Gastroesophageal sphincter (tissue), 4 donors: Measurements from ENCODE around the gene L3MBTL4. TPM values are rescaled to one million over a fixed set of nuclear protein-coding genes. Genes with fewer than 3 reads are reported as not detected.

Source experiments
- ATAC-seq: fragments of 150-250 bp; one replicate; pipeline ENCODE4 v1.9.1; 2016; ENCODE audit warnings: mild to moderate bottlenecking, moderate library complexity
- H3K27ac ChIP-seq, 4 donors: fragments of 200-600 bp; sonication (generic) in 3 of 4; 1 replicate in 3 of 4; 2 replicates in 1 of 4; pipeline ENCODE4 v1.5.1; 2016 to 2019
- H3K27me3 ChIP-seq: fragments of 200-600 bp; sonication (generic); one replicate; pipeline ENCODE4 v1.5.1; 2019
- H3K36me3 ChIP-seq, 2 donors: fragments of 200-600 bp; sonication (generic); one replicate each; pipeline ENCODE4 v1.5.1; 2019; ENCODE audit warnings: control low read depth in 1 of 2
- H3K4me1 ChIP-seq, 3 donors: fragments of 200-600 bp; sonication (generic); 1 replicate in 2 of 3; 2 replicates in 1 of 3; pipeline ENCODE4 v1.5.1; 2016 to 2019; ENCODE audit warnings: control low read depth in 2 of 3
- H3K4me3 ChIP-seq, 2 donors: fragments of 200-600 bp; sonication (generic); one replicate each; pipeline ENCODE4 v1.5.1; 2019; ENCODE audit warnings: mild to moderate bottlenecking in 1 of 2, moderate library complexity in 1 of 2
- H3K9me3 ChIP-seq, 3 donors: fragments of 200-600 bp; sonication (generic); one replicate each; pipeline ENCODE4 v1.5.1; 2017 to 2019; ENCODE audit warnings: control low read depth in 2 of 3
- CTCF ChIP-seq, 4 experiments: fragments of 200-600 bp in 2 of 4; fragments of 450-650 bp in 2 of 4; sonication (generic) in 1 of 4; IDR thresholded peaks; one replicate each; pipeline ENCODE4 v1.5.1; 2017 to 2019; ENCODE audit warnings: antibody characterized with exemption in 4 of 4, mild to moderate bottlenecking in 2 of 4, moderate library complexity in 2 of 4
- EP300 ChIP-seq: sonication (generic); formaldehyde crosslinking; IDR thresholded peaks from one replicate; pipeline ENCODE4 v1.6.1; 2017; ENCODE audit warnings: antibody characterized with exemption, mild to moderate bottlenecking
- POLR2A ChIP-seq, 2 donors: fragments of 450-650 bp; IDR thresholded peaks; one replicate each; pipeline ENCODE4 v1.6.1; 2017; ENCODE audit warnings: antibody characterized with exemption in 2 of 2, mild to moderate bottlenecking in 2 of 2, moderate library complexity in 1 of 2
- POLR2AphosphoS5 ChIP-seq: sonication (generic); formaldehyde crosslinking; IDR thresholded peaks from one replicate; pipeline ENCODE4 v1.6.1; 2017; ENCODE audit warnings: antibody characterized with exemption
- WGBS, 2 donors: methylation state at CpG; one replicate each; pipeline ENCODE4 v1.1.5; 2018; ENCODE audit warnings: low coverage in 1 of 2; 5-methylcytosine and 5-hydroxymethylcytosine counted together
- total RNA-seq, 4 donors: library from RNA; depleted of rRNA; stranded (reverse); fragments of >200 nt; gene quantifications; one replicate each; pipeline ENCODE4 v1.1.0, GENCODE V29; 2016

The L3MBTL4 gene
- total RNA-seq, 4 donors from 2014 or later, result 0.46 to 8.1 (median 4.9) TPM

- Histone ChIP-seq H3K27ac (no peak overlapping the region), H3K9me3 (no peaks in the 10 kb centered on the region), H3K4me3 (no peak overlapping the region), H3K36me3 (no peaks in the 10 kb centered on the region), H3K27me3 (peaks cover 8% of the 10 kb centered on the region), H3K4me1 (no peaks in the 10 kb centered on the region)
- ATAC-seq, result no peak
- WGBS, 2 donors, result 77 to 97% methylated on average over 3 to 6 of the region's 7 CpGs
- TF ChIP-seq CTCF (IDR thresholded peaks at IDR 0.05) (no peak), POLR2A (IDR thresholded peaks at IDR 0.05) (no peak), POLR2AphosphoS5 (no peak), EP300 (no peak)
Observed at GRCh38 chr18:5939801-5940667, 474.7 kb downstream of the L3MBTL4 start.

GRCh38 chr18:5937795-5938194, 476.9 kb downstream of the L3MBTL4 start:
- peaks cover 15% of the 10 kb centered on the region for H3K27me3 ChIP-seq

GRCh38 chr18:5937121-5937520, 477.6 kb downstream of the L3MBTL4 start:
- Histone ChIP-seq H3K27me3 (peaks cover 15% of the 10 kb centered on the region), H3K4me1 (no peaks in the 10 kb centered on the region), H3K27ac (no peak overlapping the region), H3K9me3 (no peaks in the 10 kb centered on the region), H3K36me3 (no peaks in the 10 kb centered on the region), H3K4me3 (no peak overlapping the region)
- no peak for TF ChIP-seq CTCF (IDR thresholded peaks at IDR 0.05)
- no peak for TF ChIP-seq POLR2A (IDR thresholded peaks at IDR 0.05)
- TF ChIP-seq POLR2AphosphoS5, result no peak
- no peak for TF ChIP-seq EP300
- ATAC-seq, result no peak
- WGBS, 2 donors, result 89% methylated on average over 5 of the region's 7 CpGs; no CpG with 5 or more reads in 1 of the 2 donors

More at GRCh38 chr18:5937795-5938194, 476.9 kb downstream of the L3MBTL4 start:
- 92 to 95% methylated on average over 3 of the region's 3 CpGs for WGBS, 2 donors
- Histone ChIP-seq H3K4me1 (no peaks in the 10 kb centered on the region), H3K27ac (no peak overlapping the region), H3K36me3 (no peaks in the 10 kb centered on the region), H3K4me3 (no peak overlapping the region), H3K9me3 (no peaks in the 10 kb centered on the region)
- no peak for ATAC-seq
- TF ChIP-seq POLR2AphosphoS5 (no peak), CTCF (IDR thresholded peaks at IDR 0.05) (no peak)

- ATAC-seq, result no peak
- peaks cover 15% of the 10 kb centered on the region for H3K27me3 ChIP-seq
- WGBS, 2 donors, result 49 to 50% methylated on average over 2 of the region's 2 CpGs
- no peaks in the 10 kb centered on the region for H3K4me1 ChIP-seq
- H3K4me3 ChIP-seq, result no peak overlapping the region
- H3K36me3 ChIP-seq, result no peaks in the 10 kb centered on the region
- H3K9me3 ChIP-seq, result peaks cover 0 to 23% (median 0%) of the 10 kb centered on the region in 3 donors
- TF ChIP-seq CTCF (IDR thresholded peaks at IDR 0.05) (no peak), POLR2AphosphoS5 (no peak), EP300 (no peak), POLR2A (IDR thresholded peaks at IDR 0.05) (no peak)
- H3K27ac ChIP-seq, result no peak overlapping the region
Observed at GRCh38 chr18:5930789-5931188, 483.9 kb downstream of the L3MBTL4 start.
